CD4-positive, alpha-beta T cell treated with Interleukin-4 for 1 hour (primary cell): ENCODE measurements around the gene EVA1C.
"Not testable (repeated sequence)": the region's sequence is repeated elsewhere in the genome, so short reads cannot be mapped to it uniquely, and the experiment has no call there.

Source experiments
- DNase-seq, 2 donors: peaks; one replicate each; pipeline ENCODE4 v3.0.0-alpha.2; 2020 to 2022

EVA1C gene

GRCh38 chr21:32412162-32413014 is at the start of gene EVA1C:
Gene EVA1C (plus strand): TSS chr21:32412706. CDS start chr21:32412854, 148 bp downstream.
- DNase-seq, result peak; percentile 64 to 77

- DNase-seq, result no peak
Measured at GRCh38 chr21:32364387-32364786, 48.1 kb upstream of the EVA1C start.

GRCh38 chr21:32364796-32365195 is 47.7 kb upstream of the EVA1C start:
- no peak for DNase-seq

GRCh38 chr21:32366191-32366590 is 46.3 kb upstream of the EVA1C start:
- DNase-seq, result no peak

- no peak for DNase-seq
Measured at GRCh38 chr21:32367158-32367557, 45.3 kb upstream of the EVA1C start.

GRCh38 chr21:32368386-32368785 is 44.1 kb upstream of the EVA1C start:
- no peak for DNase-seq

- DNase-seq, result not testable (repeated sequence)
Measured at GRCh38 chr21:32368961-32369360, 43.5 kb upstream of the EVA1C start.

GRCh38 chr21:32370998-32371766 is 41.3 kb upstream of the EVA1C start:
- no peak for DNase-seq

- DNase-seq, result no peak
Measured at GRCh38 chr21:32371913-32372314, 40.6 kb upstream of the EVA1C start.

GRCh38 chr21:32372755-32373154 is 39.8 kb upstream of the EVA1C start:
- no peak for DNase-seq

- DNase-seq, result no peak
Measured at GRCh38 chr21:32377506-32377905, 35.0 kb upstream of the EVA1C start.

- DNase-seq, result no peak
Measured at GRCh38 chr21:32377991-32378390, 34.5 kb upstream of the EVA1C start.

GRCh38 chr21:32378956-32379355 is 33.5 kb upstream of the EVA1C start:
- no peak for DNase-seq

GRCh38 chr21:32380940-32381339 is 31.6 kb upstream of the EVA1C start:
- DNase-seq, result no peak

GRCh38 chr21:32381571-32381970 is 30.9 kb upstream of the EVA1C start:
- DNase-seq, result no peak

- no peak for DNase-seq
Measured at GRCh38 chr21:32382108-32382644, 30.3 kb upstream of the EVA1C start.

GRCh38 chr21:32383812-32384211 is 28.7 kb upstream of the EVA1C start:
- no peak for DNase-seq

GRCh38 chr21:32386195-32386870 is 26.2 kb upstream of the EVA1C start:
- DNase-seq, result no peak

- no peak for DNase-seq
Measured at GRCh38 chr21:32387151-32387550, 25.4 kb upstream of the EVA1C start.

- DNase-seq, result no peak
Measured at GRCh38 chr21:32388306-32388705, 24.2 kb upstream of the EVA1C start.

- no peak for DNase-seq
Measured at GRCh38 chr21:32389337-32390015, 23.0 kb upstream of the EVA1C start.

- not testable (repeated sequence) for DNase-seq
Measured at GRCh38 chr21:32390537-32391224, 21.8 kb upstream of the EVA1C start.
